Sigmoid colon (tissue), 7 donors: Measurements from ENCODE around the gene TRIM24. TPM values are rescaled to one million over a fixed set of nuclear protein-coding genes. Genes with fewer than 3 reads are reported as not detected.

ENCODE experiments used
- DNase-seq: peaks from one replicate; pipeline ENCODE4 v3.0.0-alpha.2; 2019
- H3K27ac ChIP-seq, 4 donors: fragments of 200-600 bp; sonication (generic); one replicate each; pipeline ENCODE4 v1.5.1; 2016 to 2019; ENCODE audit warnings: mild to moderate bottlenecking in 1 of 4
- H3K27me3 ChIP-seq, 3 donors: fragments of 200-600 bp; sonication (generic); one replicate each; pipeline ENCODE4 v1.5.1; 2019; ENCODE audit warnings: mild to moderate bottlenecking in 1 of 3
- H3K36me3 ChIP-seq, 4 donors: fragments of 200-600 bp; sonication (generic); one replicate each; pipeline ENCODE4 v1.5.1; 2016 to 2019
- H3K4me1 ChIP-seq, 4 donors: fragments of 200-600 bp; sonication (generic); one replicate each; pipeline ENCODE4 v1.5.1; 2017 to 2019
- H3K4me3 ChIP-seq, 4 donors: fragments of 200-600 bp; sonication (generic); one replicate each; pipeline ENCODE4 v1.5.1; 2017 to 2019; ENCODE audit warnings: mild to moderate bottlenecking in 2 of 4, moderate library complexity in 1 of 4
- H3K9me3 ChIP-seq, 4 donors: fragments of 200-600 bp in 3 of 4; sonication (generic) in 3 of 4; one replicate each; pipeline versions ENCODE4 v1.5.1 to v1.6.1; 2013 to 2019
- EP300 ChIP-seq, 4 donors: sonication (generic); formaldehyde crosslinking; IDR thresholded peaks; one replicate each; pipeline ENCODE4 v1.6.1; 2017; ENCODE audit warnings: antibody characterized with exemption in 4 of 4
- POLR2A ChIP-seq, 2 donors: fragments of 450-650 bp; IDR thresholded peaks; one replicate each; pipeline ENCODE4 v1.6.1; 2016; ENCODE audit warnings: antibody characterized with exemption in 2 of 2, mild to moderate bottlenecking in 2 of 2, moderate library complexity in 2 of 2
- POLR2AphosphoS5 ChIP-seq, 4 donors: sonication (generic); formaldehyde crosslinking; IDR thresholded peaks; one replicate each; pipeline ENCODE4 v1.6.1; 2017; ENCODE audit warnings: antibody characterized with exemption in 4 of 4
- WGBS, 2 donors: extraction: QIAGEN DNeasy Blood & Tissue Kit; methylation state at CpG; one replicate each; pipeline ENCODE4 v1.1.7; 2013; 5-methylcytosine and 5-hydroxymethylcytosine counted together
- intact Hi-C: fragments of 100-400 bp; cut with DNase I; formaldehyde crosslinking; loops from one replicate; pipeline ENCODE4 v1.15.1; 2023
- polyA plus RNA-seq, 3 donors: library from polyadenylated mRNA; stranded (reverse); fragments of 200-250 nt; gene quantifications; one replicate each; pipeline ENCODE4 v1.2.3, GENCODE V29; 2013
- total RNA-seq, 4 donors: library from RNA; depleted of rRNA; stranded (reverse); fragments of >200 nt; gene quantifications; one replicate each; pipeline ENCODE4 v1.1.0, GENCODE V29; 2016
- TF ChIP-seq, protein P1 (sequence below), 4 experiments: fragments of 450-650 bp in 3 of 4; fragments of 200-600 bp in 1 of 4; IDR thresholded peaks; one replicate each; pipeline ENCODE4 v1.5.1; 2016 to 2019; ENCODE audit warnings: antibody characterized with exemption in 4 of 4, mild to moderate bottlenecking in 3 of 4, moderate library complexity in 2 of 4
- donor health status: healthy with polysubstance abuse.
- donor health status: Bipolar disorder and iron deficiency.
- donor health status: healthy.

TRIM24 gene
- total and polyA plus RNA-seq, 7 donors: 6.0 to 13.2 (median 11.4) TPM

- intact Hi-C loops: no loop called here
- no peaks in the 10 kb centered on the region for H3K4me1 ChIP-seq
- DNase-seq: no peak
- no peak for TF ChIP-seq EP300 (IDR thresholded peaks at IDR 0.05)
- no peak for TF ChIP-seq POLR2AphosphoS5 (IDR thresholded peaks at IDR 0.05)
- no peak for TF ChIP-seq POLR2A (IDR thresholded peaks at IDR 0.05)
- TF ChIP-seq, protein P1, sequence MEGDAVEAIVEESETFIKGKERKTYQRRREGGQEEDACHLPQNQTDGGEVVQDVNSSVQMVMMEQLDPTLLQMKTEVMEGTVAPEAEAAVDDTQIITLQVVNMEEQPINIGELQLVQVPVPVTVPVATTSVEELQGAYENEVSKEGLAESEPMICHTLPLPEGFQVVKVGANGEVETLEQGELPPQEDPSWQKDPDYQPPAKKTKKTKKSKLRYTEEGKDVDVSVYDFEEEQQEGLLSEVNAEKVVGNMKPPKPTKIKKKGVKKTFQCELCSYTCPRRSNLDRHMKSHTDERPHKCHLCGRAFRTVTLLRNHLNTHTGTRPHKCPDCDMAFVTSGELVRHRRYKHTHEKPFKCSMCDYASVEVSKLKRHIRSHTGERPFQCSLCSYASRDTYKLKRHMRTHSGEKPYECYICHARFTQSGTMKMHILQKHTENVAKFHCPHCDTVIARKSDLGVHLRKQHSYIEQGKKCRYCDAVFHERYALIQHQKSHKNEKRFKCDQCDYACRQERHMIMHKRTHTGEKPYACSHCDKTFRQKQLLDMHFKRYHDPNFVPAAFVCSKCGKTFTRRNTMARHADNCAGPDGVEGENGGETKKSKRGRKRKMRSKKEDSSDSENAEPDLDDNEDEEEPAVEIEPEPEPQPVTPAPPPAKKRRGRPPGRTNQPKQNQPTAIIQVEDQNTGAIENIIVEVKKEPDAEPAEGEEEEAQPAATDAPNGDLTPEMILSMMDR (IDR thresholded peaks at IDR 0.05): no peak
- peaks cover 0 to 3% (median 0%) of the 10 kb centered on the region in 4 donors for H3K9me3 ChIP-seq
- H3K27me3 ChIP-seq: no peaks in the 10 kb centered on the region
- 95% methylated on average over 10 of the region's 10 CpGs for whole genome bisulfite sequencing, 2 donors
- no peak overlapping the region for H3K27ac ChIP-seq
- no peaks in the 10 kb centered on the region for H3K36me3 ChIP-seq
- no peak overlapping the region for H3K4me3 ChIP-seq
These were observed 24.7 kb upstream of the TRIM24 start for GRCh38 chr7:138435231-138435919.

DNA sequence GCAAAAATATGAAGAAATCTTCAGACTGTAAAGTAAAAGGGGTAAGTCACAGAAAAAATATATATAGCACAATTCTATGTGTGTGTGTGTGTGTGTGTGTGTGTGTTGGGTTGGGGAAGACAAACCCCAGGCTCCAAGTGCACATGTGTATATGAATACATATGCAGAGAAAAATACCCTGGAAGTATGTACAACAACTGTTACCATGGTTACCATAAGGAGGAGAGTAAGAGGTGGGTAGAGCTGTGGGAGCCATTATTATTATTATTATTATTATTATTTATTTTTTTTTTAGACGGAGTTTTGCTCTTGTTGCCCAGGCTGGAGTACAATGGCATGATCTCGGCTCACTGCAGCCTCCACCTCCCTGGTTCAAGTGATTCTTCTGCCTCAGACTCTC lies 23.7 kb upstream of the TRIM24 start:
- WGBS, 2 donors: 95 to 96% methylated on average over 2 of the region's 2 CpGs
- TF ChIP-seq, protein P1 (IDR thresholded peaks at IDR 0.05): no peak
- TF ChIP-seq EP300 (IDR thresholded peaks at IDR 0.05) (no peak), POLR2A (IDR thresholded peaks at IDR 0.05) (no peak), POLR2AphosphoS5 (IDR thresholded peaks at IDR 0.05) (no peak)

GRCh38 chr7:138440460-138440859 lies 19.6 kb upstream of the TRIM24 start:
- 97% methylated on average over 17 of the region's 17 CpGs for WGBS, 2 donors
- Histone ChIP-seq H3K27me3 (no peaks in the 10 kb centered on the region), H3K9me3 (no peaks in the 10 kb centered on the region), H3K4me3 (no peak overlapping the region), H3K36me3 (no peaks in the 10 kb centered on the region), H3K27ac (no peak overlapping the region), H3K4me1 (no peaks in the 10 kb centered on the region)
- no peak for DNase-seq
- TF ChIP-seq, protein P1 (IDR thresholded peaks at IDR 0.05): no peak
- no peak for TF ChIP-seq POLR2AphosphoS5 (IDR thresholded peaks at IDR 0.05)
- no peak for TF ChIP-seq POLR2A (IDR thresholded peaks at IDR 0.05)
- no peak for TF ChIP-seq EP300 (IDR thresholded peaks at IDR 0.05)
- intact Hi-C loops: no loop called here

More for the DNA sequence above, 23.7 kb upstream of the TRIM24 start:
- H3K4me3 ChIP-seq: no peak overlapping the region
- H3K36me3 ChIP-seq: no peaks in the 10 kb centered on the region
- H3K9me3 ChIP-seq: peaks cover 0 to under 1% (median 0%) of the 10 kb centered on the region in 4 donors
- no peak for DNase-seq
- no peak overlapping the region for H3K27ac ChIP-seq
- intact Hi-C loops: no loop called here
- no peaks in the 10 kb centered on the region for H3K4me1 ChIP-seq
- H3K27me3 ChIP-seq: no peaks in the 10 kb centered on the region

DNA sequence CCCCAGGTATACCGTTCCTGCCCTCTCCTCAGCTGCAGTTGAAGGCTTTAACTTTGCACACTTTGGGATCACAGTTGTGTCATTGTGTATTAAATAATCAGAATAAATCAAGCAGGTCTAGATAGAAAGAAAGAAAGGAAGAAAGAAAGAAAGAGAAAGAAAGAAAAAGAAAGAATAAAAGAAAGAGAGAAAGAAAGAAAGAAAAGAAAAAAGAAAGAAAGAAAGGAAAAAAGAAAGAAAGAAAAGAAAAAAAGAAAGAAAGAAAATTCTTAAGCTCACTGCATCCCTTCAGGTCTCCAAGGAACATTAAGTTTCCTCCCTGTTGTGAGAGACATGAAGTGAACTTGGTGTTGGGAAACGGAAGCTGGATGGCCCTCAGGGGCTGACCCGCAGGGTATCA lies 17.2 kb upstream of the TRIM24 start:
- no peak for DNase-seq
- Histone ChIP-seq H3K4me3 (no peak overlapping the region), H3K9me3 (no peaks in the 10 kb centered on the region), H3K4me1 (no peaks in the 10 kb centered on the region), H3K27me3 (no peaks in the 10 kb centered on the region), H3K27ac (no peak overlapping the region), H3K36me3 (no peaks in the 10 kb centered on the region)
- TF ChIP-seq POLR2A (IDR thresholded peaks at IDR 0.05): no peak
- TF ChIP-seq POLR2AphosphoS5 (IDR thresholded peaks at IDR 0.05): no peak
- TF ChIP-seq, protein P1 (IDR thresholded peaks at IDR 0.05): no peak
- TF ChIP-seq EP300 (IDR thresholded peaks at IDR 0.05): no peak
- 96% methylated on average over 3 of the region's 3 CpGs for WGBS, 2 donors
- intact Hi-C loops: no loop called here

GRCh38 chr7:138449580-138449979 lies 10.5 kb upstream of the TRIM24 start:
- WGBS, 2 donors: 89% methylated on average over 6 of the region's 6 CpGs

More at GRCh38 chr7:138449580-138449979, 10.5 kb upstream of the TRIM24 start:
- no peaks in the 10 kb centered on the region for H3K4me1 ChIP-seq
- intact Hi-C loops: no loop called here
- no peak for DNase-seq
- H3K27ac ChIP-seq: no peak overlapping the region
- H3K27me3 ChIP-seq: no peaks in the 10 kb centered on the region
- no peaks in the 10 kb centered on the region for H3K36me3 ChIP-seq
- no peak for TF ChIP-seq EP300 (IDR thresholded peaks at IDR 0.05)
- H3K9me3 ChIP-seq: no peaks in the 10 kb centered on the region
- H3K4me3 ChIP-seq: no peak overlapping the region
